ENCODE data around the gene TBC1D3.
"Not testable (repeated sequence)": the region's sequence is repeated elsewhere in the genome, so short reads cannot be mapped to it uniquely, and the experiment has no call there.

TBC1D3 gene

DNA sequence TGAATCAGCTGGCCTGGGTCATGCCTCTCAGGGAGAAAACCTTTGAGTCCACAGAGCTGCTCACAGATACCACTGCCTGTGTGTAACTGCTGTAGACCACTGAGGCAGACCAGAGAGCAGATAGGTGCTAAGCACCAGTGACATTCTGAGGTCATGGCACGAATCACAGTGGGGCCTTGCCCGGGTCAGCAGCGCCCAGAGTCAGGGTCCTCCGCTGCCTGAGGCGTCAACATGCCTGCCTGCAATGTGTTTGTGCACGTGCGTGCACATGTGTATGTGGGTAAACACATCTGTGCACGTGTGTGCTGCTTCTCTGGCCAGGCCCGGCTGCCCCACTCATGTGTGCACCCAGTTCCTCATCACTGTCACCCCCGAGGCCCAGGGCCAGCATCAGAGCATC lies at the start of gene TBC1D3:
TBC1D3 (minus strand) TSS at position 101 of the 400 bp plus-strand sequence. CDS start 1,526 bp downstream, outside the sequence.
- not testable (repeated sequence) for DNase-seq

- DNase-seq, result not testable (repeated sequence)
Measured at GRCh38 chr17:38232790-38233189, 40.4 kb upstream of the TBC1D3 start.

DNA sequence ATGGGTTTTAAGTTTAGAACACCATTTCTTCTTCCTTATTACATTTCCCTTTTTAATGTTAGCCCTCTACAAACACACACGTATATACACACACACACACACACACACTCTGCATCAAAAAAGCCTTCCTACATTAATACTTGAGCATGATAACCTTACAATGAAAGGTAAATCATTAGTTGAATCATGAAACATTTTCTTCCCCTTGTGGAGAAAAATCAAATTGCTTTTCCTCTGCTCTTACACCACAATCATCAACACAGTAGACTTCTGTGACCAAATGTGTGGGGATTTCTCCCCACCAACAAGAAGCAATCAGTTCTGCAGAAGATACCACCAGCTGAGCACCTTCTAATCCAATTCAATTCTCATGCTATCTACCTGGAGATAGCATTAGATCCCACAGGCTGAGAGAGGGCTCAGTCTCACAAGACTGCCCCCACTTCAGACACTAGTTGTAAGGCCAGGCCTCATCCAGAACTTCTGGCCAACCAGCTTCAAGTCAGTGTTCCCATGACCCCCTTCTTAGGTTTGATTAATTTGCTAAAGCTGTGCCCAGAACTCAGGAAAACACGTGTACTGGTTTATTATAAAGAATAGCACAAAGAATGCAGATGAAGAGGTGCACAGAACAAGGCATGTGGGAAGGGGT lies 33.6 kb upstream of the TBC1D3 start:
- DNase-seq, result not testable (repeated sequence)

DNA sequence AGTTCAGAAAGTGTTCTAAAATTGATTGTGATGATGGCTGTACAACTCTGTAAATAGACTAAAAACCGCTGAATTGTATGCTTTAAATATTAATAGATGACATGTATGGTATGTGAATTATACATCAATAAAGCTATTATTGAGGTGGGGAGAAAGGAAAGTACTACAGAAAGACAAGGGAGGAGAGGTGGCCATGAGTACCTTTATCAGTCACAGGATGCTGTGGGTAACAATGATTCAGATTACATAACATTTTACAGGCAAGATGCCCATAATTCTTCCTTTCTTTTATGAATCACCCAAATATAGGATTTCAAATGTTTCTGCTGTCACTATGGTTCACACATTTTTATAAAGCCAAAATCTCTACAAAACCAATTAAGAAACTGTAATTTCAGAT lies 28.5 kb upstream of the TBC1D3 start:
- not testable (repeated sequence) for DNase-seq

- not testable (repeated sequence) for DNase-seq
Measured at GRCh38 chr17:38200271-38200670, 7.9 kb upstream of the TBC1D3 start.

- DNase-seq, result not testable (repeated sequence)
Measured at GRCh38 chr17:38134860-38135259, 57.5 kb downstream of the TBC1D3 start.

Data from DMS 273 treated with DMSO at 0.1 percent for 48 hours (cell line).